Loucy (cell line): ENCODE results near the gene ACSM6.

Source experiments
- EZH2phosphoT487 ChIP-seq: fragments of 200-600 bp; IDR thresholded peaks from 2 replicates; pipeline ENCODE4 v1.6.1; 2018; ENCODE audit warnings: antibody characterized with exemption, mild to moderate bottlenecking, moderate library complexity, borderline replicate concordance
- TF ChIP-seq, protein P1 (sequence below): fragments of 200-600 bp; sonication (generic); conservative IDR thresholded peaks from 2 replicates; pipeline ENCODE4 v1.5.1; 2014; ENCODE audit warnings: mild to moderate bottlenecking, antibody characterized with exemption, low read length

DNA sequence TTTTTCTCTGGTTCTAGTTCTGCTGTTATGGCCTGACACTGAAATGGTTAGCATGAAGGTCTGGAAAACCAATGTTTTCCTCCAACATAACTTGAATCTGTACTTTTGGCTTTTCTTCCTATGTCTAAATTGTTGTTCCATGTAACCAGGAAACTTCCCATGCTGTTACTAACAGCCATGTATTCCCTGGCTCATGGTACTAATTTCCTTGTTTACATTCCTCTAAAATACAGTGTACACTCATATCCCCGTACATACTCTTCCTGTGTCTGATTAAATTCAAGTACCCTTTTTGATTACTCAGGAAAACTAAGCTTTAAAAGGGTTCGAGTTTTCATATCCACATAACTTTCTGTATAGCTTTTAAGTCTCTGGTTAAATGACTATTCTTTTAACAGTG lies 12.3 kb upstream of the ACSM6 start:
- TF ChIP-seq, protein P1, sequence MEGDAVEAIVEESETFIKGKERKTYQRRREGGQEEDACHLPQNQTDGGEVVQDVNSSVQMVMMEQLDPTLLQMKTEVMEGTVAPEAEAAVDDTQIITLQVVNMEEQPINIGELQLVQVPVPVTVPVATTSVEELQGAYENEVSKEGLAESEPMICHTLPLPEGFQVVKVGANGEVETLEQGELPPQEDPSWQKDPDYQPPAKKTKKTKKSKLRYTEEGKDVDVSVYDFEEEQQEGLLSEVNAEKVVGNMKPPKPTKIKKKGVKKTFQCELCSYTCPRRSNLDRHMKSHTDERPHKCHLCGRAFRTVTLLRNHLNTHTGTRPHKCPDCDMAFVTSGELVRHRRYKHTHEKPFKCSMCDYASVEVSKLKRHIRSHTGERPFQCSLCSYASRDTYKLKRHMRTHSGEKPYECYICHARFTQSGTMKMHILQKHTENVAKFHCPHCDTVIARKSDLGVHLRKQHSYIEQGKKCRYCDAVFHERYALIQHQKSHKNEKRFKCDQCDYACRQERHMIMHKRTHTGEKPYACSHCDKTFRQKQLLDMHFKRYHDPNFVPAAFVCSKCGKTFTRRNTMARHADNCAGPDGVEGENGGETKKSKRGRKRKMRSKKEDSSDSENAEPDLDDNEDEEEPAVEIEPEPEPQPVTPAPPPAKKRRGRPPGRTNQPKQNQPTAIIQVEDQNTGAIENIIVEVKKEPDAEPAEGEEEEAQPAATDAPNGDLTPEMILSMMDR: no peak
- no peak for TF ChIP-seq EZH2phosphoT487
